K562 (cell line): Measurements from ENCODE around the gene P2RX1. TPM values are rescaled to one million over a fixed set of nuclear protein-coding genes. Genes with fewer than 3 reads are reported as not detected.
A peak's percentile ranks its signal among the peaks of the same experiment; 100 is the strongest.

Experiments
- ATAC-seq: fragments of 200-7000 bp; cut with Tn5 transposase; 3 replicates; pipeline ENCODE4 v1.9.1; 2020; ENCODE audit warnings: moderate library complexity
- BruUV-seq: library from RNA; stranded (reverse); fragments of 400-500 nt; replicated peaks from 2 replicates; lab custom pipeline; 2021; lab: Mats Ljungman, UMichigan
- CTCF ChIA-PET: fragments of 300-600 bp; formaldehyde crosslinking; extraction: SDS; loops from one replicate; lab custom pipeline; 2021; ENCODE audit warnings: low intra/inter-chr PET ratio; lab: Yijun Ruan, JAX
- POLR2A ChIA-PET: fragments of 300-600, 350-650 bp; sonication (Branson Sonifier 250); formaldehyde crosslinking; extraction: SDS; loops from one replicate; lab custom pipeline; 2021; ENCODE audit warnings: antibody characterized with exemption, inconsistent platforms; lab: Yijun Ruan, JAX
- DNase-seq, 4 experiments: peaks; one replicate each; pipeline versions ENCODE4 v3.0.0 to v3.0.0-alpha.2; 2011 to 2018; ENCODE audit warnings: low spot score in 3 of 4, mixed read lengths in 3 of 4; ENCODE audit errors: extremely low read depth in 1 of 4
- FAIRE-seq: peaks from 2 replicates; lab custom pipeline; 2011; peaks lifted over from hg19 to GRCh38; lab: Jason Lieb, UNC
- H2AFZ ChIP-seq: 2 replicates; pipeline ENCODE4 v1.6.0; 2011; ENCODE audit warnings: low read depth, low read length, control low read depth, inconsistent platforms
- H3K27ac ChIP-seq: fragments of 200-600 bp; 3 replicates; pipeline ENCODE4 v1.8.0; 2011; ENCODE audit warnings: low read depth, mild to moderate bottlenecking, control low read depth, inconsistent platforms, low read length, moderate library complexity, mixed read lengths; ENCODE audit errors: extremely low read depth
- H3K27me3 ChIP-seq, 2 experiments: fragments of 300-600 bp in 1 of 2; 2 replicates in 1 of 2; 3 replicates in 1 of 2; pipeline versions ENCODE4 v1.6.0 to v1.8.0; 2011; ENCODE audit warnings: inconsistent platforms in 2 of 2, low read length in 2 of 2, mild to moderate bottlenecking in 1 of 2, mixed read lengths in 1 of 2, moderate library complexity in 1 of 2; ENCODE audit not compliant: control insufficient read depth in 2 of 2, insufficient read depth in 2 of 2
- H3K36me3 ChIP-seq: fragments of 300-600 bp; 3 replicates; pipeline ENCODE4 v1.8.0; 2011; ENCODE audit warnings: mild to moderate bottlenecking, low read length, inconsistent platforms; ENCODE audit not compliant: control insufficient read depth, insufficient read depth
- H3K4me1 ChIP-seq, 2 experiments: fragments of 200-600 bp in 1 of 2; replicated peaks in 1 of 2; 2 replicates in 1 of 2; 3 replicates in 1 of 2; pipeline versions ENCODE4 v1.5.1 to v1.8.0; 2011; ENCODE audit warnings: inconsistent platforms in 2 of 2, low read length in 2 of 2, mild to moderate bottlenecking in 1 of 2, mixed read lengths in 1 of 2, moderate library complexity in 1 of 2; ENCODE audit not compliant: control insufficient read depth in 2 of 2, insufficient read depth in 2 of 2
- H3K4me2 ChIP-seq: 2 replicates; pipeline ENCODE4 v1.6.1; 2011; ENCODE audit warnings: low read length, control low read depth, inconsistent platforms, mixed read lengths; ENCODE audit not compliant: insufficient read depth
- H3K4me3 ChIP-seq: fragments of 200-600 bp; sonication (generic), shearing (Covaris generic); 2 replicates; pipeline ENCODE4 v1.5.1; 2016; ENCODE audit warnings: control low read depth, inconsistent platforms
- H3K79me2 ChIP-seq: fragments of 200-600 bp; 3 replicates; pipeline ENCODE4 v1.8.0; 2011; ENCODE audit warnings: low read length, inconsistent platforms; ENCODE audit not compliant: control insufficient read depth, insufficient read depth
- H3K9ac ChIP-seq, 2 experiments: 2 replicates each; pipeline versions ENCODE4 v1.6.0 to v1.6.1; 2011; ENCODE audit warnings: low read depth in 2 of 2, low read length in 2 of 2, control low read depth in 1 of 2, inconsistent platforms in 1 of 2, mild to moderate bottlenecking in 1 of 2, mixed read lengths in 1 of 2; ENCODE audit not compliant: insufficient read depth in 1 of 2
- H3K9me1 ChIP-seq: one replicate; pipeline ENCODE4 v1.6.0; 2011; ENCODE audit warnings: inconsistent platforms, mild to moderate bottlenecking, low read length, moderate library complexity; ENCODE audit not compliant: control insufficient read depth, insufficient read depth
- H3K9me3 ChIP-seq: replicated peaks from 2 replicates; pipeline ENCODE4 v1.5.1; 2011; ENCODE audit warnings: low read depth, low read length, inconsistent platforms; ENCODE audit not compliant: control insufficient read depth, insufficient read depth
- H4K20me1 ChIP-seq: replicated peaks from 2 replicates; pipeline ENCODE4 v1.6.1; 2011; ENCODE audit warnings: low read length, inconsistent platforms, mixed read lengths; ENCODE audit not compliant: control insufficient read depth, insufficient read depth
- BCLAF1 ChIP-seq, 2 experiments: fragments of 450-650 bp in 1 of 2; IDR thresholded peaks; 2 replicates each; pipeline ENCODE4 v1.6.1; 2011 to 2017; ENCODE audit warnings: low read depth in 2 of 2, antibody characterized with exemption in 1 of 2, borderline replicate concordance in 1 of 2, low read length in 1 of 2, mild to moderate bottlenecking in 1 of 2, mixed read lengths in 1 of 2; ENCODE audit not compliant: control insufficient read depth in 1 of 2
- ELF1 ChIP-seq: fragments of 200-800 bp; sonication (Bioruptor generic); IDR thresholded peaks from 2 replicates; pipeline ENCODE4 v1.6.1; 2016; ENCODE audit warnings: missing genetic modification characterization, missing compliant biosample characterization
- KDM4B ChIP-seq, 2 experiments: fragments of 450-650 bp in 1 of 2; sonication (generic) in 1 of 2; IDR thresholded peaks; 2 replicates each; pipeline ENCODE4 v1.6.1; 2016 to 2017; ENCODE audit warnings: borderline replicate concordance in 2 of 2, antibody characterized with exemption in 1 of 2, low read depth in 1 of 2, mild to moderate bottlenecking in 1 of 2
- MAFG ChIP-seq: fragments of 450-650 bp; conservative IDR thresholded peaks from 2 replicates; pipeline ENCODE4 v1.6.1; 2016; ENCODE audit warnings: missing genetic modification characterization, missing compliant biosample characterization
- NR2C1 ChIP-seq, 2 experiments: fragments of 450-650 bp; IDR thresholded peaks; 2 replicates each; pipeline ENCODE4 v1.6.1; 2017; ENCODE audit warnings: mild to moderate bottlenecking in 2 of 2, antibody characterized with exemption in 1 of 2, inconsistent platforms in 1 of 2, missing compliant biosample characterization in 1 of 2, missing genetic modification characterization in 1 of 2
- PHF8 ChIP-seq: fragments of 200-600 bp; sonication (generic); IDR thresholded peaks from 2 replicates; pipeline ENCODE4 v1.6.1; 2012; ENCODE audit warnings: mixed run types, mild to moderate bottlenecking, inconsistent platforms, low read length, moderate library complexity, borderline replicate concordance
- SRSF3 ChIP-seq: fragments of 200-400 bp; formaldehyde crosslinking; IDR thresholded peaks from 2 replicates; pipeline ENCODE4 v1.6.1; 2016; ENCODE audit warnings: mild to moderate bottlenecking, low read length, moderate library complexity; ENCODE audit not compliant: insufficient read depth
- WGBS: fragments of 100-300 bp; shearing (Covaris generic); methylation state at CpG from one replicate; pipeline ENCODE4 v1.1.6; 2016; ENCODE audit warnings: low coverage, mixed read lengths; ENCODE audit not compliant: insufficient coverage; ENCODE audit errors: missing lambda C conversion rate; 5-methylcytosine and 5-hydroxymethylcytosine counted together
- in situ Hi-C: fragments of 300-500 bp; cut with MboI; formaldehyde crosslinking; loops from 4 replicates; pipeline ENCODE4 v1.15.0; 2018; ENCODE audit warnings: inconsistent platforms, mixed read lengths
- intact Hi-C: fragments of 100-400 bp; cut with micrococcal nuclease; formaldehyde crosslinking; loops from 2 replicates; pipeline ENCODE4 v1.14.2; 2022
- polyA plus RNA-seq, 8 experiments: library from polyadenylated mRNA; depleted of rRNA in 4 of 8; stranded (reverse) in 5 of 8; unstranded in 3 of 8; fragments of >200 nt; fragmentation: Nextera tagmentation in 2 of 8; fragmentation: Illumina TruSeq in 1 of 8; extraction: Ambion mirVana in 2 of 8; extraction: Trizol in 1 of 8; gene quantifications; 2 replicates each; pipeline versions ENCODE4 v1.2.1 to v1.2.3, GENCODE V29; 2011 to 2014; ENCODE audit warnings: inconsistent platforms in 1 of 8, missing spikeins in 1 of 8
- total RNA-seq, 7 experiments: library from RNA; depleted of rRNA in 6 of 7; stranded (reverse); fragments of >200 nt in 6 of 7; fragmentation: Illumina TruSeq in 2 of 7; extraction: Trizol in 2 of 7; gene quantifications; 2 replicates each; pipeline versions ENCODE4 v1.2.1 to v1.2.3, GENCODE V29; 2011 to 2021; ENCODE audit warnings: low replicate concordance in 1 of 7
- TF ChIP-seq, protein P1 (sequence below): sonication (generic); formaldehyde crosslinking; IDR thresholded peaks from 2 replicates; pipeline ENCODE4 v1.8.0; 2022; ENCODE audit warnings: mild to moderate bottlenecking, low read depth, missing genetic modification reagents
- TF ChIP-seq, protein P2 (sequence below): fragments of 250-450 bp; sonication (Bioruptor Pico); IDR thresholded peaks from 2 replicates; pipeline ENCODE4 v1.9.0; 2021; ENCODE audit warnings: mild to moderate bottlenecking, inconsistent platforms

Gene P2RX1
- total and polyA plus RNA-seq, 9 of the 15 experiments (the other 6 are each of a cell fraction or from before 2014, with no cell fraction given), result 0.27 to 20.3 (median 10.3) TPM

- Histone ChIP-seq H3K27me3 (no peaks in the 10 kb centered on the region), H3K36me3 (peaks cover 7% of the 10 kb centered on the region; the same call in 2 of the 3 replicates), H4K20me1 (0 out of 2 replicates have a peak, but pooled peaks cover 8% of the 10 kb centered on the region), H3K79me2 (peaks cover 53% of the 10 kb centered on the region), H2AFZ (peak overlapping the region; percentile 33; the same call in 1 of the 2 replicates), H3K27ac (peak overlapping the region; percentile 88; the same call in 2 of the 3 replicates), H3K9me1 (no peaks in the 10 kb centered on the region), H3K9me3 (no peaks in the 10 kb centered on the region), H3K4me3 (peak overlapping the region; percentile 73), H3K4me1 (peaks cover 43 to 72% of the 10 kb centered on the region in 2 experiments), H3K9ac (peak overlapping the region; percentile 78 to 91), H3K4me2 (peak overlapping the region; percentile 84)
- POLR2A ChIA-PET, result interaction anchor here (0.6 to 2.1 kb wide), 4 partner anchors 11 to 182 kb away, joined by 3 to 5 read pairs (median 3); no protein-coding TSS in a partner anchor
- intact Hi-C loops (loop anchor here (2.0 kb wide), 1 partner anchor 49 kb away; no protein-coding TSS in a partner anchor), in situ Hi-C loops (no loop called here)
- 13% methylated on average over 9 of the region's 64 CpGs for WGBS
- BruUV-seq, result no TSS peak
- DNase-seq (peak; percentile 32 to 78 (median 47)), FAIRE-seq (no peak), ATAC-seq (peak; percentile 22)
- CTCF ChIA-PET, result interaction anchor here (0.9 kb wide), 1 partner anchor 40 kb away, joined by 4 read pairs; no protein-coding TSS in a partner anchor
- TF ChIP-seq BCLAF1 (IDR thresholded peaks at IDR 0.05; ENCODE audit: borderline replicate concordance in 1 of 2, control insufficient read depth in 1 of 2, low read depth in 2 of 2, low read length in 1 of 2) (no peak), SRSF3 (no peak), MAFG (tag) (no peak), ELF1 (tag) (no peak), PHF8 (0 out of 2 replicates have a peak, but pooled peaks have one; percentile 10), NR2C1 (IDR thresholded peaks at IDR 0.05) (no peak), NR2C1 (tag; IDR thresholded peaks at IDR 0.05) (no peak), KDM4B (IDR thresholded peaks at IDR 0.05; ENCODE audit: borderline replicate concordance in 2 of 2, low read depth in 1 of 2) (peak in 1 of 2 experiments; percentile 38; a peak in 1 of 4 replicates)
- TF ChIP-seq, protein P1, sequence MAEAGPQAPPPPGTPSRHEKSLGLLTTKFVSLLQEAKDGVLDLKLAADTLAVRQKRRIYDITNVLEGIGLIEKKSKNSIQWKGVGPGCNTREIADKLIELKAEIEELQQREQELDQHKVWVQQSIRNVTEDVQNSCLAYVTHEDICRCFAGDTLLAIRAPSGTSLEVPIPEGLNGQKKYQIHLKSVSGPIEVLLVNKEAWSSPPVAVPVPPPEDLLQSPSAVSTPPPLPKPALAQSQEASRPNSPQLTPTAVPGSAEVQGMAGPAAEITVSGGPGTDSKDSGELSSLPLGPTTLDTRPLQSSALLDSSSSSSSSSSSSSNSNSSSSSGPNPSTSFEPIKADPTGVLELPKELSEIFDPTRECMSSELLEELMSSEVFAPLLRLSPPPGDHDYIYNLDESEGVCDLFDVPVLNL (CRISPR knock-in tag), result no peak
- TF ChIP-seq, protein P2, sequence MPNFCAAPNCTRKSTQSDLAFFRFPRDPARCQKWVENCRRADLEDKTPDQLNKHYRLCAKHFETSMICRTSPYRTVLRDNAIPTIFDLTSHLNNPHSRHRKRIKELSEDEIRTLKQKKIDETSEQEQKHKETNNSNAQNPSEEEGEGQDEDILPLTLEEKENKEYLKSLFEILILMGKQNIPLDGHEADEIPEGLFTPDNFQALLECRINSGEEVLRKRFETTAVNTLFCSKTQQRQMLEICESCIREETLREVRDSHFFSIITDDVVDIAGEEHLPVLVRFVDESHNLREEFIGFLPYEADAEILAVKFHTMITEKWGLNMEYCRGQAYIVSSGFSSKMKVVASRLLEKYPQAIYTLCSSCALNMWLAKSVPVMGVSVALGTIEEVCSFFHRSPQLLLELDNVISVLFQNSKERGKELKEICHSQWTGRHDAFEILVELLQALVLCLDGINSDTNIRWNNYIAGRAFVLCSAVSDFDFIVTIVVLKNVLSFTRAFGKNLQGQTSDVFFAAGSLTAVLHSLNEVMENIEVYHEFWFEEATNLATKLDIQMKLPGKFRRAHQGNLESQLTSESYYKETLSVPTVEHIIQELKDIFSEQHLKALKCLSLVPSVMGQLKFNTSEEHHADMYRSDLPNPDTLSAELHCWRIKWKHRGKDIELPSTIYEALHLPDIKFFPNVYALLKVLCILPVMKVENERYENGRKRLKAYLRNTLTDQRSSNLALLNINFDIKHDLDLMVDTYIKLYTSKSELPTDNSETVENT (CRISPR knock-in tag), result no peak
These were observed 47.3 kb upstream of the P2RX1 start for GRCh38 chr17:3963237-3964201.
